Neural crest cell (in vitro differentiated cells): ENCODE data around the gene MRPL17. TPM values are rescaled to one million over a fixed set of nuclear protein-coding genes. Genes with fewer than 3 reads are reported as not detected.

Source experiments
- DNase-seq: peaks from one replicate; pipeline ENCODE4 v3.0.0; 2021; ENCODE audit warnings: low read depth, mixed read lengths, low spot score
- H3K27ac Mint-ChIP-seq: one replicate; pipeline ENCODE4 v1.8.0; 2021; ENCODE audit warnings: mild to moderate bottlenecking, mixed read lengths; ENCODE audit not compliant: unreplicated experiment
- H3K27me3 Mint-ChIP-seq: 2 replicates; pipeline ENCODE4 v1.8.0; 2021; ENCODE audit warnings: low read depth, mild to moderate bottlenecking, mixed read lengths
- H3K36me3 Mint-ChIP-seq: 2 replicates; pipeline ENCODE4 v1.8.0; 2021; ENCODE audit warnings: low read depth, mild to moderate bottlenecking, mixed read lengths
- H3K4me1 Mint-ChIP-seq: 2 replicates; pipeline ENCODE4 v1.8.0; 2021; ENCODE audit warnings: mixed read lengths
- H3K4me3 Mint-ChIP-seq: one replicate; pipeline ENCODE4 v1.8.0; 2021; ENCODE audit warnings: mild to moderate bottlenecking, mixed read lengths
- H3K9me3 Mint-ChIP-seq: 2 replicates; pipeline ENCODE4 v1.8.0; 2021; ENCODE audit warnings: mixed read lengths
- total RNA-seq: library from RNA; stranded (reverse); gene quantifications from 2 replicates; pipeline ENCODE4 v1.2.1, GENCODE V29; 2021
- TF ChIP-seq, protein P1 (sequence below): fragments of 200-600 bp; sonication (generic); conservative IDR thresholded peaks from 2 replicates; pipeline ENCODE4 v1.5.0; 2021; ENCODE audit warnings: antibody characterized with exemption, mild to moderate bottlenecking

Gene MRPL17
- total RNA-seq, 1 donor from 2014 or later: 58.9 TPM

DNA sequence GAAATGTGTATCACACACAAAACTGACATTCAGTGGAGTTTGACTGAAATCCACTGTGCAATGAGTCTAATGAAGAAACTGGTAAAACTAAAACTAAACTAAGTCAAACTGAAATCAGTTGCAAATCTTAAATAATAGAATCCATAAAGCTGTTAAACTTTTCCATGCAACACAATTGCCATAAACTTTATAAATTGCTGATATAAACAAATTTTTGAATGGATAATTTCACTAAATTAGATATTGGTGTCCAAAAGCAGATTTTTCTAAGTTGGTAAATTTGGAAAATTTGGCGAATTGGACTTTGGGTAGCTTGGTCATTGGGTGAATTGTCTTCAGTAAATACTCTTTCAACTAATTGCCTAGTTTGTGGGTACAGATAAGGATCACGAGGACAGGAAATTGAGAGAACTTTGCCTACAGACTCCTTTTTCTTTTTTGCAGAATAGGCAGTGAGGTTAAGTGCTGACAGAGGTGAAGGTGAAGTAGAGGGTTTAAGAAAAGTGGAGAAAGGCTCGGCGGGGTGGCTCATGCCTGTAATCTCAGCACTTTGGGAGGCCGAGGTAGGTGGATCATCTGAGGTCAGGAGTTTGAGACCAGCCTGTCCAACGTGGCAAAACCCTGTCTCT, 12.8 kb downstream of the MRPL17 start:
- DNase-seq: no peak
- H3K36me3 Mint-ChIP-seq: peaks cover 7% of the 10 kb centered on the region
- H3K27ac Mint-ChIP-seq: no peak overlapping the region
- H3K4me3 Mint-ChIP-seq: no peak overlapping the region
- H3K4me1 Mint-ChIP-seq: peaks cover 4% of the 10 kb centered on the region
- peaks cover 3% of the 10 kb centered on the region for H3K9me3 Mint-ChIP-seq
- peaks cover 2% of the 10 kb centered on the region for H3K27me3 Mint-ChIP-seq
- TF ChIP-seq, protein P1, sequence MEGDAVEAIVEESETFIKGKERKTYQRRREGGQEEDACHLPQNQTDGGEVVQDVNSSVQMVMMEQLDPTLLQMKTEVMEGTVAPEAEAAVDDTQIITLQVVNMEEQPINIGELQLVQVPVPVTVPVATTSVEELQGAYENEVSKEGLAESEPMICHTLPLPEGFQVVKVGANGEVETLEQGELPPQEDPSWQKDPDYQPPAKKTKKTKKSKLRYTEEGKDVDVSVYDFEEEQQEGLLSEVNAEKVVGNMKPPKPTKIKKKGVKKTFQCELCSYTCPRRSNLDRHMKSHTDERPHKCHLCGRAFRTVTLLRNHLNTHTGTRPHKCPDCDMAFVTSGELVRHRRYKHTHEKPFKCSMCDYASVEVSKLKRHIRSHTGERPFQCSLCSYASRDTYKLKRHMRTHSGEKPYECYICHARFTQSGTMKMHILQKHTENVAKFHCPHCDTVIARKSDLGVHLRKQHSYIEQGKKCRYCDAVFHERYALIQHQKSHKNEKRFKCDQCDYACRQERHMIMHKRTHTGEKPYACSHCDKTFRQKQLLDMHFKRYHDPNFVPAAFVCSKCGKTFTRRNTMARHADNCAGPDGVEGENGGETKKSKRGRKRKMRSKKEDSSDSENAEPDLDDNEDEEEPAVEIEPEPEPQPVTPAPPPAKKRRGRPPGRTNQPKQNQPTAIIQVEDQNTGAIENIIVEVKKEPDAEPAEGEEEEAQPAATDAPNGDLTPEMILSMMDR: no peak

DNA sequence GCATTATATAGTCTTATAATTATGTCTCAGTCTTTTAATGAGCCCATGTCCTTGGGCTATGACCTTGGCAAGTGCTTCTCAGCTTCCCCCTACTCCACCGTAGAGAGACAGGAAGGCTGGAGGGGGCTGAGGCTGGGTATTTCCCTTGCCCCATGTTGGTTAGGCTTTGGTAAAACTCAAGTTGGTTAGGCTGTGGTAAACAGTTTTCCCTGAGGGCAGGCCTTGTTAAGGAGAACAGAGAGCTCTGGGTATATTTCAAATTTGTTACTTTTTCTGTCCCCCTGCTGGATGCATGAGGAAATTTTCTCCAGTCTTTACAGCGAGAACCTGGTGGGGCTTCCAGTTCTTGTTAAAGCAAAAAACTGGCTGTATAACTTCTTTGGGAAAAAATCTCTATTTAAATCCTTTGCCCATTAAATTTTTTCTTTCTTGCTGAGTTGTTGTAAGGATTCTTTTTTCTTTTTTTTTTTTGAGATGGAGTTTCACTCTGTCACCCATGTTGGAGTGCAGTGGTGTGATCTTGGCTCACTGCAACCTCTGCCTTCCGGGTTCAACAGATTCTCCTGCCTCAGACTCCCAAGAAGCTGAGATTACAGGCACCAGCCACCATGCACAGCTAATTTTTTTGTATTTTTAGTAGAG, 15.3 kb downstream of the MRPL17 start:
- Mint-ChIP-seq H3K4me1 (no peaks in the 10 kb centered on the region), H3K9me3 (peaks cover 3% of the 10 kb centered on the region), H3K27me3 (peaks cover 10% of the 10 kb centered on the region), H3K36me3 (peaks cover 7% of the 10 kb centered on the region), H3K4me3 (no peak overlapping the region), H3K27ac (no peak overlapping the region)
- no peak for DNase-seq
- TF ChIP-seq, protein P1: peak; percentile 66

DNA sequence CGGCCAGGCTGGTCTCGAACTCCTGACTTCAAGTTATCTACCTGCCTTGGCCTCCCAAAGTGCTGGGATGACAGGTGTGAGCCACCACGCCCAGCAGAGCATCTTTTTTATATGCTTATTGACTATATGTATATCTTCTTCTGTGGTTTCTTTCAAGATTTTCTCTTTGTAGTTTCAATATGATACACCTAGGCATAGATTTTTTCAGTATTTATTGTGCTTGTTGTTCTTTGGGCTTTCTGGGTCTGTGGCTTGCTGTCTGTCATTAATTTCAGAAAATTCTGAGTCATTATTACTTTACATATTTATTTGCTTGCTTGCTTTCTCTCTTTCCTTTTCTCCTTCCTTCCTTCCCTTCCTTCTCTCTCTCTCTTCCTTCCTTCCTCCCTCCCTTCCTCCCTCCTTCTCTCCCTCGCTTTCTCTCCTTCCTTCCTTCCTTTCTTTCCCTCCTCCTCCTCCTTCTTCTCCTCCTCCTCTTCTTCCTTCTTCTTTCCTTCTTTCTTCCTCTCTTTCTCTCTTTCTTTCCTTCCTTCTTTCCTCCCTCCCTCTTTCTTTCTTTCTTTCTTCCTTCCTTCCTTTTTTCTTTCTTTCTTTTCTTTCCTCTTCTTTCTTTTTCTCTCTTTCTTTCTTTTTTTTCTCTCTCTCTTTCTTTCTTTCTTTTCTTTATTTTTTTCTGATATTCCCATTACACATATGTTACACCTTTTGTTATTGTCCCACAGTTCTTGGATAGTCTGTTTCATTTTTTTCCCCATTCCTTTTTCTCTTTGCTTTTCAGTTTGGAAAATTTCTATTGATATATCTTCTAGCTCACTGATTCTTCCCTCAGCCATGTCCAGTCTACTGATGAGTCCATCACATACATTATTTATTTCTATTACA, 16.6 kb downstream of the MRPL17 start:
- no peaks in the 10 kb centered on the region for H3K4me1 Mint-ChIP-seq
- H3K27ac Mint-ChIP-seq: no peak overlapping the region
- peaks cover 3% of the 10 kb centered on the region for H3K9me3 Mint-ChIP-seq
- TF ChIP-seq, protein P1: no peak
- H3K27me3 Mint-ChIP-seq: peaks cover 15% of the 10 kb centered on the region
- peaks cover 4% of the 10 kb centered on the region for H3K36me3 Mint-ChIP-seq
- no peak overlapping the region for H3K4me3 Mint-ChIP-seq
- DNase-seq: no peak

DNA sequence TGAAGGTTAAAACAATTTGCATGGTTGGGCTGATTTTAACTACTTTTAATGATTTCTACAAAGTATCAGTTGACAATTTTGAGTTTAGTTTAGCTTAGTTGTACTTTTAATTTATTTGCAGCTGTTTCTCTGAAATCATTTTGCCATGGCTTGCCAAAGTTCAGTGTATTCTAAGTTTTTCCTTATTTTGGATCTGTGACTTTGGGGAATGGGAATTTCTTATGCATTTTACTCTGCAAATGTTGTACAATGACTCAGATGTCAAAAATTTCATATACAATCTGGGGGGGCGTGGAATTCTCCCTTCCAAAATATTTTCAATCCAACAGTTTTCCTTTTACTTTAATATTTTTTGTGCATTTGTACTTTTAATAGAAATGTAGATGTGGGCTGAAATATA, 18.6 kb downstream of the MRPL17 start:
- H3K27ac Mint-ChIP-seq: no peak overlapping the region
- DNase-seq: no peak
- no peaks in the 10 kb centered on the region for H3K4me1 Mint-ChIP-seq
- peaks cover 3% of the 10 kb centered on the region for H3K9me3 Mint-ChIP-seq
- H3K4me3 Mint-ChIP-seq: no peak overlapping the region
- H3K36me3 Mint-ChIP-seq: no peaks in the 10 kb centered on the region
- peaks cover 16% of the 10 kb centered on the region for H3K27me3 Mint-ChIP-seq
- TF ChIP-seq, protein P1: no peak

DNA sequence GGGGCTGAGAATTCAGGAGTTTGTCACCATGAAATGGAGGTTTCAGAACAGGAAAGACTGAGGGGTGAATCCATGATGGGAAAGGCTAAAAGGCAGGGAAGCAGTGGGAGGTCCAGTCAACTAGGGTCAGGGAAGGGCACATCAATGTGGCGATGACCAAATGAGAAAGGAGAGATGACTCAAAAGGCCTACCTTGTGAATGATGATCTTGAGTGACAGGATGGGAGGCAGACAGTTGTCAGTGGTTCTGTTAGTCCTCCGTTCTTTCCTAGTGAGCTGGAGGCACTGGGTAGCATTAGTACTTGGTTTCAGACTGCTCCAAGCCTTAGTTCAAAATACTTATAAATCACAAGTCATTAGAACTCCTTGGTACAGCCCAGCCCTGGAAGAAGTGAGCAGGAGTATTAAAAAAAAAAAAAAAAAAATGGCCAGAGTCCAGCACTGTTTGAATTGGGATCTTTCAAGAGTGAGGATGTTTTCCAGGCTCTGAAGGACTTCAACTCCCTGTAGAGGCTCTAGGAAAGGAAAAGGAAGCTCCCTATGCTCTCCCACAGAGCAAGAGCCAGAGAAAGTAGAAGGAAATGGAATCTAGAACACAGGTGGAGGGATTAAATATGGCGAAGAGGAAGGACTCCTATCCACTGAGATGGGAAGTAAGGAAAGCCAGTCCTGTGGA, 19.2 kb downstream of the MRPL17 start:
- H3K9me3 Mint-ChIP-seq: peaks cover 3% of the 10 kb centered on the region
- no peak overlapping the region for H3K27ac Mint-ChIP-seq
- H3K4me1 Mint-ChIP-seq: no peaks in the 10 kb centered on the region
- TF ChIP-seq, protein P1: no peak
- H3K4me3 Mint-ChIP-seq: no peak overlapping the region
- peaks cover 16% of the 10 kb centered on the region for H3K27me3 Mint-ChIP-seq
- no peaks in the 10 kb centered on the region for H3K36me3 Mint-ChIP-seq
- no peak for DNase-seq
